GM23338 (cell line): ENCODE measurements around the gene CFAP157.

Experiments used
- CREB1 ChIP-seq: fragments of 250-450 bp; sonication (Bioruptor Pico); IDR thresholded peaks from 2 replicates; pipeline ENCODE4 v1.5.0; 2020; ENCODE audit warnings: low read depth, mild to moderate bottlenecking, moderate library complexity
- EZH2 ChIP-seq: fragments of 200-600 bp; sonication (generic); IDR thresholded peaks from one replicate; pipeline ENCODE4 v1.8.0; 2017; ENCODE audit warnings: antibody characterized with exemption, mild to moderate bottlenecking, low read depth; ENCODE audit not compliant: unreplicated experiment
- EZH2phosphoT487 ChIP-seq: fragments of 200-600 bp; sonication (generic); IDR thresholded peaks from one replicate; pipeline ENCODE4 v1.8.1; 2018; ENCODE audit warnings: antibody characterized with exemption; ENCODE audit not compliant: unreplicated experiment
- JUNB ChIP-seq: IDR thresholded peaks from one replicate; pipeline ENCODE4 v1.6.1; 2016; ENCODE audit warnings: antibody characterized with exemption; ENCODE audit not compliant: unreplicated experiment
- NANOG ChIP-seq: IDR thresholded peaks from 2 replicates; pipeline ENCODE4 v1.6.1; 2016; ENCODE audit warnings: antibody characterized with exemption, borderline replicate concordance
- POLR2AphosphoS5 ChIP-seq: IDR thresholded peaks from 2 replicates; pipeline ENCODE4 v1.6.1; 2016; ENCODE audit warnings: antibody characterized with exemption, low read depth
- REST ChIP-seq: IDR thresholded peaks from one replicate; pipeline ENCODE4 v1.6.1; 2018; ENCODE audit warnings: antibody characterized with exemption; ENCODE audit not compliant: unreplicated experiment
- STAT1 ChIP-seq: IDR thresholded peaks from one replicate; pipeline ENCODE4 v1.6.1; 2016; ENCODE audit warnings: antibody characterized with exemption; ENCODE audit not compliant: unreplicated experiment
- ZNF114 ChIP-seq: fragments of 250-450 bp; sonication (Bioruptor Pico); IDR thresholded peaks from 2 replicates; pipeline ENCODE4 v1.5.0; 2020; ENCODE audit warnings: mild to moderate bottlenecking, moderate library complexity
- ZNF331 ChIP-seq: fragments of 250-450 bp; sonication (Bioruptor Pico); IDR thresholded peaks from 2 replicates; pipeline ENCODE4 v1.5.0; 2020; ENCODE audit warnings: low read depth, mild to moderate bottlenecking, moderate library complexity
- TF ChIP-seq, protein P1 (sequence below), 2 experiments: fragments of 200-600 bp in 1 of 2; sonication (generic) in 1 of 2; conservative IDR thresholded peaks; 2 replicates each; pipeline versions ENCODE4 v1.5.1 to v1.6.1; 2016 to 2017; ENCODE audit warnings: antibody characterized with exemption in 2 of 2, low read depth in 2 of 2, mild to moderate bottlenecking in 2 of 2, moderate library complexity in 1 of 2
- TF ChIP-seq, protein P2 (sequence below): IDR thresholded peaks from 2 replicates; pipeline ENCODE4 v1.6.1; 2016; ENCODE audit warnings: antibody characterized with exemption

DNA sequence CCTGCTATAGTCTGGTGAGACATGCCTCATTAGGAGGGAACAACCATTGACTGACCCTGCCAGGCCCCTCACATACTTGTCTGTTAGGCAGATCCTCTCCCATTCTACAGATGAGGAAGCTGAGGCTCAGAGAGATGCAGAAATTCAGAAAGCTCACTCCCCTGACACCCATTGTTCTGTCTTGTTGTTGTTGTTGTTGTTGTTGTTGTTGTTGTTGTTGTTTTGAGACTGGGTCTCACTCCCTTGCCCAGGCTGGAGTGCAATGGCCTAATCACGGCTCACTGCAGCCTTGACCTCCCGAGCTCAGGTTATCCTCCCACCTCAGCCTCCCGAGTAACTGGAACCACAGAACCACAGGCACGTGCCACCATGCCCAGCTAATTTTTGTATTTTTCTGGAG, 13.1 kb upstream of the CFAP157 start:
- TF ChIP-seq, protein P1, sequence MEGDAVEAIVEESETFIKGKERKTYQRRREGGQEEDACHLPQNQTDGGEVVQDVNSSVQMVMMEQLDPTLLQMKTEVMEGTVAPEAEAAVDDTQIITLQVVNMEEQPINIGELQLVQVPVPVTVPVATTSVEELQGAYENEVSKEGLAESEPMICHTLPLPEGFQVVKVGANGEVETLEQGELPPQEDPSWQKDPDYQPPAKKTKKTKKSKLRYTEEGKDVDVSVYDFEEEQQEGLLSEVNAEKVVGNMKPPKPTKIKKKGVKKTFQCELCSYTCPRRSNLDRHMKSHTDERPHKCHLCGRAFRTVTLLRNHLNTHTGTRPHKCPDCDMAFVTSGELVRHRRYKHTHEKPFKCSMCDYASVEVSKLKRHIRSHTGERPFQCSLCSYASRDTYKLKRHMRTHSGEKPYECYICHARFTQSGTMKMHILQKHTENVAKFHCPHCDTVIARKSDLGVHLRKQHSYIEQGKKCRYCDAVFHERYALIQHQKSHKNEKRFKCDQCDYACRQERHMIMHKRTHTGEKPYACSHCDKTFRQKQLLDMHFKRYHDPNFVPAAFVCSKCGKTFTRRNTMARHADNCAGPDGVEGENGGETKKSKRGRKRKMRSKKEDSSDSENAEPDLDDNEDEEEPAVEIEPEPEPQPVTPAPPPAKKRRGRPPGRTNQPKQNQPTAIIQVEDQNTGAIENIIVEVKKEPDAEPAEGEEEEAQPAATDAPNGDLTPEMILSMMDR (conservative IDR thresholded peaks at IDR 0.05; ENCODE audit: low read depth in 2 of 2), result no peak
- TF ChIP-seq EZH2phosphoT487 (no peak), EZH2 (no peak), REST (no peak), CREB1 (CRISPR knock-in tag) (no peak), ZNF114 (CRISPR knock-in tag) (no peak), JUNB (no peak), POLR2AphosphoS5 (no peak), NANOG (no peak), STAT1 (no peak), ZNF331 (CRISPR knock-in tag) (no peak)
- TF ChIP-seq, protein P2, sequence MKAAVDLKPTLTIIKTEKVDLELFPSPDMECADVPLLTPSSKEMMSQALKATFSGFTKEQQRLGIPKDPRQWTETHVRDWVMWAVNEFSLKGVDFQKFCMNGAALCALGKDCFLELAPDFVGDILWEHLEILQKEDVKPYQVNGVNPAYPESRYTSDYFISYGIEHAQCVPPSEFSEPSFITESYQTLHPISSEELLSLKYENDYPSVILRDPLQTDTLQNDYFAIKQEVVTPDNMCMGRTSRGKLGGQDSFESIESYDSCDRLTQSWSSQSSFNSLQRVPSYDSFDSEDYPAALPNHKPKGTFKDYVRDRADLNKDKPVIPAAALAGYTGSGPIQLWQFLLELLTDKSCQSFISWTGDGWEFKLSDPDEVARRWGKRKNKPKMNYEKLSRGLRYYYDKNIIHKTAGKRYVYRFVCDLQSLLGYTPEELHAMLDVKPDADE, result no peak
